Dedifferentiated amniotic fluid mesenchymal stem cell (primary cell): Measurements from ENCODE around the gene PARVB.

Experiments
- DNase-seq: peaks from one replicate; pipeline ENCODE4 v3.0.0-alpha.2; 2016; ENCODE audit errors: extremely low spot score

PARVB gene

GRCh38 chr22:44024288-44024921 is at the start of gene PARVB:
PARVB (plus strand) TSS chr22:44024302; CDS start chr22:44024340, 38 bp downstream.
- DNase-seq: no peak

- DNase-seq: no peak
These were observed 49.1 kb upstream of the PARVB start for GRCh38 chr22:43975041-43975440.

- no peak for DNase-seq
These were observed 47.0 kb upstream of the PARVB start for GRCh38 chr22:43976861-43977795.

GRCh38 chr22:43978558-43978957 is 45.5 kb upstream of the PARVB start:
- no peak for DNase-seq

GRCh38 chr22:43980579-43980978 is 43.5 kb upstream of the PARVB start:
- DNase-seq: no peak

- DNase-seq: no peak
These were observed 43.1 kb upstream of the PARVB start for GRCh38 chr22:43980996-43981395.

GRCh38 chr22:43983808-43984207 is 40.3 kb upstream of the PARVB start:
- DNase-seq: no peak

GRCh38 chr22:43985532-43985931 is 38.6 kb upstream of the PARVB start:
- DNase-seq: no peak

GRCh38 chr22:43988116-43988820 is 35.8 kb upstream of the PARVB start:
- DNase-seq: peak; percentile 67

GRCh38 chr22:43988960-43989359 is 35.1 kb upstream of the PARVB start:
- DNase-seq: no peak

GRCh38 chr22:43990044-43990443 is 34.1 kb upstream of the PARVB start:
- no peak for DNase-seq

GRCh38 chr22:43991316-43992020 is 32.6 kb upstream of the PARVB start:
- no peak for DNase-seq

GRCh38 chr22:43992331-43992821 is 31.7 kb upstream of the PARVB start:
- DNase-seq: no peak

GRCh38 chr22:43993072-43993760 is 30.9 kb upstream of the PARVB start:
- peak; percentile 49 for DNase-seq

- no peak for DNase-seq
These were observed 30.1 kb upstream of the PARVB start for GRCh38 chr22:43994006-43994405.

- DNase-seq: no peak
These were observed 29.7 kb upstream of the PARVB start for GRCh38 chr22:43994416-43994815.

- DNase-seq: no peak
These were observed 28.9 kb upstream of the PARVB start for GRCh38 chr22:43995057-43995685.

GRCh38 chr22:43995798-43996169 is 28.3 kb upstream of the PARVB start:
- DNase-seq: no peak

GRCh38 chr22:43996170-43996980 is 27.7 kb upstream of the PARVB start:
- DNase-seq: no peak

GRCh38 chr22:43996981-43997265 is 27.2 kb upstream of the PARVB start:
- DNase-seq: no peak
